Stimulated activated naive CD8-positive, alpha-beta T cell treated with anti-CD3 and anti-CD28 coated beads, Interleukin-15, amount 100 ng/mL, for 72 hours (primary cell): ENCODE results near the gene SLC25A22.

Source experiments
- ATAC-seq: fragments of 150-1000 bp; cut with Tn5 transposase; 2 replicates; pipeline ENCODE4 v1.10.0; 2021; ENCODE audit warnings: mild to moderate bottlenecking, moderate library complexity
- DNase-seq, 2 donors: peaks; one replicate each; pipeline ENCODE4 v3.0.0; 2021 to 2022
- H3K27ac Mint-ChIP-seq, 2 donors: one replicate each; pipeline ENCODE4 v1.8.0; 2022; ENCODE audit warnings: mild to moderate bottlenecking in 2 of 2, mixed read lengths in 2 of 2, moderate library complexity in 2 of 2
- H3K27me3 Mint-ChIP-seq: one replicate; pipeline ENCODE4 v1.8.0; 2022; ENCODE audit warnings: mixed read lengths
- H3K4me1 Mint-ChIP-seq: one replicate; pipeline ENCODE4 v1.8.0; 2022; ENCODE audit warnings: mild to moderate bottlenecking, mixed read lengths
- H3K4me3 Mint-ChIP-seq, 2 donors: one replicate each; pipeline ENCODE4 v1.8.0; 2022; ENCODE audit warnings: mild to moderate bottlenecking in 2 of 2, mixed read lengths in 2 of 2, moderate library complexity in 1 of 2
- H3K9me3 Mint-ChIP-seq, 2 donors: one replicate each; pipeline ENCODE4 v1.8.0; 2022; ENCODE audit warnings: mixed read lengths in 2 of 2

SLC25A22 gene

DNA sequence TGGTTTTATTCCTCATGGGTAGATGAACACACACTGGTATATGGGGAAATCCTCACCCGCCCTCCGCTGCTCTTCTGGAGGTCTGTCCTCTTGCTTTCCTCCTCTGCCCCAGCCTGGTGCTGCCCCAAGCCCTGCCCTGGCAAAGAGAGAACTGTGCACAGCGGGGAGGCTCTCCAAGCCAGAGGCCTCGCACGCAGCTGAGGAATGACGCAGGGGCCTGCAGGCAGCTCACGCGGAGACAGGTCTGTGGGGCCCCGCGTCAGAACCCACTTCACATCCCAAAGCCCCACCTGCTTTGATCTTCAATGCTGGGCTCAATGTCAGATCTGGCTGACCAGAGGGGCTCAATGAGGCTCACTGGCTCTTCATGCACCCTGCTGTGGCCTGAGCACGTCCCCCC, 30.8 kb downstream of the SLC25A22 start:
- no peak for ATAC-seq
- H3K9me3 Mint-ChIP-seq, result no peaks in the 10 kb centered on the region
- H3K27ac Mint-ChIP-seq, result no peak overlapping the region

DNA sequence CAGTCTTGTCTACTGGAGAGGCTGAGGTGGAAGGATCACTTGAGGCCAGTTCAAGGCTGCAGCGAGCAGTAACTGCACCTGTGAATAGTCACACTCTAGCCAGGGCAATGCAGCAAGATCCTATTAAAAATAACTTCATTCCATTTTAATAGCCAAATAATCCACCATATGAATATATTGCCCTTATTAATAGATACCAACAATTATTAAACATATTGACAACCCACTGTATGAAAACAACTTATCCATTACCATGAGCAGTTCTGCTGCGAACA, 31.2 kb downstream of the SLC25A22 start:
- H3K27ac Mint-ChIP-seq, result no peak overlapping the region
- H3K4me3 Mint-ChIP-seq, result no peak overlapping the region
- H3K4me1 Mint-ChIP-seq, result peaks cover 12% of the 10 kb centered on the region
- ATAC-seq (no peak), DNase-seq (no peak)
- no peaks in the 10 kb centered on the region for H3K9me3 Mint-ChIP-seq
- no peaks in the 10 kb centered on the region for H3K27me3 Mint-ChIP-seq

More for the DNA sequence above, 30.8 kb downstream of the SLC25A22 start:
- Mint-ChIP-seq H3K4me3 (no peak overlapping the region), H3K4me1 (peaks cover 10% of the 10 kb centered on the region), H3K27me3 (no peaks in the 10 kb centered on the region)
- DNase-seq, result no peak

DNA sequence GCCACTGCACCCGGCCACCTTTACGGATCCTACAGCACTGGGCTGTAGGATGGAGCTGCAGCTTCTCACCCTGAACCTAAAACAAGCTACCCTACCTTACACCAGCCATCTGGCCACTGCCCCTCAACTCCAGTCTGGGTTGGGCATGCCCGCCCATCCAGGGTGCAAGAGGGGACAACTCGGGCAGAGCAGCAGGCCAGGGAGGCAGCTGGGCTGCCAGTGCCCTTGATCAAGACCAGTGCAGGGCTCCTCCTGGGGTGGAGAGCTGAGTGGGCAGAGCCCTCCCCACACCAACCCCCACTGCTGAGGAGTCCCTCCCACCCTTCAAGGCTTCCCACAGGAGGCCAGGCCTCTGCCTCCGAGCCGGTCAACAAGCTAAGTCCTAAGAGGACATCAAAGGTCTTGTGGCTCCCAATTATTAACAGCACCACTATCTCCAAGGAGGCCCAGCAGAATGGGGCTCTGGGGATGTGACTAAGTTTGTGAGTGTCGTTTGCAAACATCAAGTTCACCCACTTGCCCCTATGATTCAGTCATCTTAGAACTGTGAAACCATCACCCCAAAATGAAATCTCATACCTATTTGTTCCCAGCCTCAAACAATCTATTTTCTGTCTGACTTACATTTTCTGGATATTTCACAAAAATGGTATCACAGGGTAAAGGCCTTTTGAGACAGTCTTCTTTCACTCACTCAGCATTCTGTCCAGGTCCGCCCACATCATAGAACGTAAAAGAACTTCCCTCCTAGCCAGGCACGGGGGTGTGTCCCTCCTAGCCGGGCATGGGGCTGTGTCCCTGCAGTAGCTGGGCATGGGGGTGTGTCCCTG, 31.8 kb downstream of the SLC25A22 start:
- ATAC-seq (no peak), DNase-seq (no peak)
- Mint-ChIP-seq H3K4me1 (peaks cover 12% of the 10 kb centered on the region), H3K4me3 (no peak overlapping the region), H3K9me3 (no peaks in the 10 kb centered on the region), H3K27ac (no peak overlapping the region), H3K27me3 (no peaks in the 10 kb centered on the region)

DNA sequence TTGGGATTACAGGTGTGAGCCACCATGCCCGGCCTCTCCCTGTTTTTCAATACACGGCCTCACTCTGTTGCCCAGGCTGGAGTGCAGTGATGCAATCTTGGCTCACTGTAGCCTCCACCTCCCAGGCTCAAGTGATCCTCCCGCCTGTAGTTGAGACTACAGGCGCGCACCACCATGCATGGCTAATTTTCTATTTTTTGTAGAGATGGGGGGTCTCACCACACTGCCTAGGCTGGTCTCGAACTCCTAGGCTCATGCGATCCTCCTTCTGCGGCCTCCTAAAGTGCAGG, 32.3 kb downstream of the SLC25A22 start:
- no peaks in the 10 kb centered on the region for H3K27me3 Mint-ChIP-seq
- ATAC-seq, result no peak
- DNase-seq, result no peak
- H3K9me3 Mint-ChIP-seq, result no peaks in the 10 kb centered on the region
- H3K4me3 Mint-ChIP-seq, result no peak overlapping the region
- no peak overlapping the region for H3K27ac Mint-ChIP-seq
- H3K4me1 Mint-ChIP-seq, result peaks cover 12% of the 10 kb centered on the region

GRCh38 chr11:765025-765801, 32.9 kb downstream of the SLC25A22 start:
- Mint-ChIP-seq H3K4me3 (no peak overlapping the region), H3K4me1 (peaks cover 13% of the 10 kb centered on the region), H3K27me3 (no peaks in the 10 kb centered on the region), H3K9me3 (no peaks in the 10 kb centered on the region), H3K27ac (peak overlapping the region in 1 of 2 donors; percentile 89)
- DNase-seq (peak; percentile 63 to 66), ATAC-seq (peak; percentile 72)

DNA sequence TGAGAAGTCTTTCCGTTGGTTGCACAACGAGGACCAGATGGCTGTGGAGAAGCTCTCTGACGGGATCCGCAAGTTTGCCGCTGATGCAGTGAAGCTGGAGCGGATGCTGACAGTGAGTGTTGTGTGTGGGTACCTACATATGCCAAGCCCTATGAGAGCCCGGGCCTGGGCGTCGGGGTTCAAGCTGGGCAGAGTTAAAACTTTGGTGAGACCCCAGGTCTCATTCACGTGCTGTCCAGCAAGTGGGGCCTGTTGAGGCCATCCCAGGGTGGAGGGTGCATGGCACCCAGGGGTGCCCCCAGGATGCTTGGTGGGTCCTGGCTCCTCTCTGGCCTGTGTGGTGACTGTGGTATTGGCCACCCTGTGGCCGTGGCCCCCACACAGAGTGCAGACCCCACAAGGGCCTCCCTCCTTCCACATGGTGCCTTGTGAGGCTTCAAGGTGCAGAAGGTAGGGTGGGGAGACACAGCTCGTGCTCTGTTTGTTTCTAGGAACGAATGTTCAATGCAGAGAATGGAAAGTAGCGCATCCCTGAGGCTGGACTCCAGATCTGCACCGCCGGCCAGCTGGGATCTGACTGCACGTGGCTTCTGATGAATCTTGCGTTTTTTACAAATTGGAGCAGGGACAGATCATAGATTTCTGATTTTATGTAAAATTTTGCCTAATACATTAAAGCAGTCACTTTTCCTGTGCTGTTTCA, 33.6 kb downstream of the SLC25A22 start:
- Mint-ChIP-seq H3K27me3 (no peaks in the 10 kb centered on the region), H3K9me3 (no peaks in the 10 kb centered on the region), H3K27ac (no peak overlapping the region)

GRCh38 chr11:763549-764321, 34.3 kb downstream of the SLC25A22 start:
- H3K4me1 Mint-ChIP-seq, result peaks cover 18% of the 10 kb centered on the region
- no peak overlapping the region for H3K27ac Mint-ChIP-seq
- H3K4me3 Mint-ChIP-seq, result no peak overlapping the region
- H3K27me3 Mint-ChIP-seq, result no peaks in the 10 kb centered on the region
- no peaks in the 10 kb centered on the region for H3K9me3 Mint-ChIP-seq
- DNase-seq, result no peak
- no peak for ATAC-seq

More for the DNA sequence above, 33.6 kb downstream of the SLC25A22 start:
- DNase-seq, result no peak
- H3K4me1 Mint-ChIP-seq, result peaks cover 18% of the 10 kb centered on the region
- no peak overlapping the region for H3K4me3 Mint-ChIP-seq
- no peak for ATAC-seq

DNA sequence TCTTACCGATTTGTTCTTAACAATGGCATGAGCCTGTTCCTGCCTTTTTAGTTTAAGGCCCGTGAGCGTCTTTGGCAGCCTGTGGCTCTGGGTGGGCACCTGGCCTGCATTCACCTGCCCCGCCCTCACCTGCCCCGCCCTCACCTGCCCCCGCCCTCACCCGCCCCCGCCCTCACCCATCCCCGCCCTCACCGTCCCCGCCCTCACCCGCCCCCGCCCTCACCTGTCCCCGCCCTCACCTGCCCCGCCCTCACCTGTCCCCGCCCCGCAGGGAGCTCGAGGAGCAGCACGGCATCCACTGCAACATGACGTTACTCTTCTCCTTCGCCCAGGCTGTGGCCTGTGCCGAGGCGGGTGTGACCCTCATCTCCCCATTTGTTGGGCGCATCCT, 35.0 kb downstream of the SLC25A22 start:
- H3K9me3 Mint-ChIP-seq, result no peaks in the 10 kb centered on the region
- no peaks in the 10 kb centered on the region for H3K27me3 Mint-ChIP-seq

DNA sequence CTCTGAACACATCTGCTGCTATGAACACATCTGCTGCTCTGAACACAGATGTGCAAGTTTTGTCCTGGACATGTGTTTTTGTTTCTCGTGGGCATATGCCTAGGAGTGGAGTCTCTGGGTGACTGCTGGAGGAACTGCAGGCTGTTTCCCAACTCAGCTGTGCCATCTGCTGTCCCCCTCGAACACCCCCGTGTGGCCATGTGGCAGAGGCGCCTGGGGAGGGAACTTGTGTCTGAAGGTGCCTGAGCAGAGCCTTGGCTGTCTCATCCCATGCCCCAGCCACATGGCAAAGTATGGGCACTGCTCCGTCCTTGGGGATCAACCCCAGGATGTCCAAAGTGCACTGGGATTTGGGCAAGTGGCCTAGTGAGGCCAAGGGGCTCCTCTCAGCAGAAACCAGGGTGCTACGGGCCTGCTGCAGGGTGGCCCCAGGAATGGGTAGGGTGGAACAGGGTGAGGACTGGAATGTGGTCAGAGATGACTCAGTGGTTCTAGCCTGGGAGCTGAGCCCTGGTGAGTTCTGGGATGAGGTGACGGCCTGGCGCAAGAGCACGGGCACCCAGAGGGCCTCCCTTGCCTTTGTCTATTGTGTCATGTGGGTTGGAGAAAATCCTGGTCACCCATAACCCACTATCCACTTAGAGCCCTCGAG, 35.5 kb downstream of the SLC25A22 start:
- Mint-ChIP-seq H3K27ac (peak overlapping the region in 1 of 2 donors; percentile 68), H3K27me3 (no peaks in the 10 kb centered on the region), H3K4me1 (peaks cover 18% of the 10 kb centered on the region), H3K4me3 (no peak overlapping the region), H3K9me3 (no peaks in the 10 kb centered on the region)
- DNase-seq (no peak), ATAC-seq (peak; percentile 41)

More for the DNA sequence above, 35.0 kb downstream of the SLC25A22 start:
- Mint-ChIP-seq H3K27ac (no peak overlapping the region), H3K4me3 (no peak overlapping the region), H3K4me1 (peaks cover 18% of the 10 kb centered on the region)
- DNase-seq (no peak), ATAC-seq (peak; percentile 13)

GRCh38 chr11:761526-762108, 36.5 kb downstream of the SLC25A22 start:
- Mint-ChIP-seq H3K9me3 (no peaks in the 10 kb centered on the region), H3K4me1 (peaks cover 20% of the 10 kb centered on the region), H3K27ac (no peak overlapping the region), H3K4me3 (no peak overlapping the region), H3K27me3 (no peaks in the 10 kb centered on the region)
- DNase-seq (no peak), ATAC-seq (no peak)

- peaks cover 17% of the 10 kb centered on the region for H3K4me1 Mint-ChIP-seq
- no peaks in the 10 kb centered on the region for H3K9me3 Mint-ChIP-seq
- ATAC-seq, result no peak
- H3K27ac Mint-ChIP-seq, result no peak overlapping the region
- no peak for DNase-seq
- H3K4me3 Mint-ChIP-seq, result no peak overlapping the region
- no peaks in the 10 kb centered on the region for H3K27me3 Mint-ChIP-seq
Observed at GRCh38 chr11:760236-760635, 37.8 kb downstream of the SLC25A22 start.

- Mint-ChIP-seq H3K9me3 (no peaks in the 10 kb centered on the region), H3K4me3 (peak overlapping the region in 1 of 2 donors; percentile 32), H3K27me3 (no peaks in the 10 kb centered on the region), H3K27ac (peak overlapping the region in 1 of 2 donors; percentile 2), H3K4me1 (peaks cover 28% of the 10 kb centered on the region)
- ATAC-seq, result no peak
- DNase-seq, result no peak
Observed at GRCh38 chr11:749731-750130, 48.4 kb downstream of the SLC25A22 start.

DNA sequence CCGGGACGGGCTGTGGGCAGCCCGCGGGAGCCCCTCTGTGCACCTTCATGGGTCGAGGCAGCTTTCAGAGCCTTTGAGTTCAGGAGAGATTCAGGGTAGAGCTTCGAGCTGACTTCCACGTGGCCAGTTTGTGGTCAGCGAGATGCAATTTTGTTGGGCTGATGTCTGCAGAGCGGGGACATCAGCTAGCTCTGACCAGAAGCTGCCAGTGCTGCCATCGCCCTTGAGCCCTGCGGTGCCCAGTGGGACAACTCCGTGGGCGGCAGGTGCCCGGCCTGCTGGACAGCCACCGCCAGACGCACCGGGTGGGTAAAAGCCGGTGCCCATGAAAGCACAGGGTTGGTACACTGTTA, 50.1 kb downstream of the SLC25A22 start:
- DNase-seq (no peak), ATAC-seq (peak; percentile 17)
- peaks cover 28% of the 10 kb centered on the region for H3K4me1 Mint-ChIP-seq
- H3K9me3 Mint-ChIP-seq, result no peaks in the 10 kb centered on the region
- no peaks in the 10 kb centered on the region for H3K27me3 Mint-ChIP-seq
- peak overlapping the region; percentile 71 to 84 for H3K27ac Mint-ChIP-seq
- peak overlapping the region; percentile 87 to 89 for H3K4me3 Mint-ChIP-seq

GRCh38 chr11:747158-748006, 50.7 kb downstream of the SLC25A22 start, which contains the start of gene TALDO1:
TALDO1 (plus strand) TSS chr11:747464; CDS start chr11:747482, 18 bp downstream.
- peak within 1 kb of the TSS; percentile 84 to 93 for H3K27ac Mint-ChIP-seq
- H3K4me3 Mint-ChIP-seq, result peak within 1 kb of the TSS; percentile 87 to 89
- peak; percentile 95 for ATAC-seq
- no peaks in the 10 kb centered on the region for H3K27me3 Mint-ChIP-seq
- H3K4me1 Mint-ChIP-seq, result peaks cover 28% of the 10 kb centered on the region
- peak; percentile 88 to 91 for DNase-seq
- no peaks in the 10 kb centered on the region for H3K9me3 Mint-ChIP-seq
